Activated CD4-positive, CD25-positive, alpha-beta regulatory T cell treated with anti-CD3 and anti-CD28 coated beads, Interleukin-2, amount 50 U/mL, for 72 hours (primary cell): Measurements from ENCODE around the gene ATP10A.

ENCODE experiments used
- DNase-seq: peaks from one replicate; pipeline ENCODE4 v3.0.0; 2021

ATP10A gene

DNA sequence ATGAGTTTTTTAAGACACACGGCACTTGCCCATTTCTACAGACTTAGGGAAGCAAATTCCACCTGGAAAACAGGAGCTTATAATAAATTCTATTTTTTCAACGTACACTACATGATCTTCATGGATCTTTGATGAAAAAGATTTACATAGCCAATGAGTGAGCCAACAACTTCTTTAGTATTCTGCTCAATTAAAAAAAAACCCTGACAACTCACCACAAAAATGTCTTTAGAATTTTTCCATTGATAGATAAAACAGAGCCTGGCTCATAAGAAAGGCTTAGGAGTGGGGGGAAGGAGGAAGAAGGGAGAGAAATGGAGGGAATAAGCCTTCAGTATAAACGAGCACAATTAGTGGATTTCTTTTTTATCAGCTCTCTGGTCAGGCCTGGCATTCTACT is 126.7 kb downstream of the ATP10A start:
- no peak for DNase-seq

DNA sequence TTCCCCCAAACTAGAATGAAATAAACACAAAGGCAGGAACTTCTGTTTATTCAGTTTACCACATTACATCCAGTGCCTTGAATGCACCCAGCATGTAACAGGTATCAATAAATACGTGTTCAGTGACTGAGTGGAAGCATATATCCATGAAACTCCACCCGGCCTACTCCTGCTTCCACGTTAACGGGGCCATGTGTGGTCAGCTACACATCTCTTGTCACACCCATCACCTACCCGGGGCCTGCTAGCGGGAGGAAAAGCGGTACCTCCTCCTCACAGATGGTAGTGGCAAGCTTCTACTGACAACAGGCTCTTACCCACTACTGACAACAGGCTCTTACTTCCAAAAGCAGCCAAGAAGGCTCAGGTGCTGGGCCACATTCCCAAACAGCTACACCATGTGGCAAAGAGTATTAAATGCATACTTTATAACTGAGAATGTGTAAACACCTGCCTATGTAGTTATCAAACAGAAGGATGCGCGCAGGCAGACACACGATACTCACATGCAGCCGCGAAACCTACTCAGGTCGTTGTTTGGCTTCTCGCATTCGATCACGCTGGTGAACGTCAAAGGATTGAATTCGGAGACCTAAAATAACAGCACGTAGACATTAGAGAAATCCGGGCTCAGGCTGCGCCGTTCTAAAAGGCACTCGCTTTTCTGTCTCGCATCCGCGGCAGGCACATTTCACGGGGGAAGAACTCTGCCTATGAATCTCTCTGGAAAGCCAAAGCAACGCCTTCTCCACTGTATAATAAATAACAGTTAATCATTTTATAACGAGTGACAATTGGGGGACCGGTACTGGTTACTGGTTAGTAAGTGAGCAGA is 127.4 kb downstream of the ATP10A start:
- no peak for DNase-seq

DNA sequence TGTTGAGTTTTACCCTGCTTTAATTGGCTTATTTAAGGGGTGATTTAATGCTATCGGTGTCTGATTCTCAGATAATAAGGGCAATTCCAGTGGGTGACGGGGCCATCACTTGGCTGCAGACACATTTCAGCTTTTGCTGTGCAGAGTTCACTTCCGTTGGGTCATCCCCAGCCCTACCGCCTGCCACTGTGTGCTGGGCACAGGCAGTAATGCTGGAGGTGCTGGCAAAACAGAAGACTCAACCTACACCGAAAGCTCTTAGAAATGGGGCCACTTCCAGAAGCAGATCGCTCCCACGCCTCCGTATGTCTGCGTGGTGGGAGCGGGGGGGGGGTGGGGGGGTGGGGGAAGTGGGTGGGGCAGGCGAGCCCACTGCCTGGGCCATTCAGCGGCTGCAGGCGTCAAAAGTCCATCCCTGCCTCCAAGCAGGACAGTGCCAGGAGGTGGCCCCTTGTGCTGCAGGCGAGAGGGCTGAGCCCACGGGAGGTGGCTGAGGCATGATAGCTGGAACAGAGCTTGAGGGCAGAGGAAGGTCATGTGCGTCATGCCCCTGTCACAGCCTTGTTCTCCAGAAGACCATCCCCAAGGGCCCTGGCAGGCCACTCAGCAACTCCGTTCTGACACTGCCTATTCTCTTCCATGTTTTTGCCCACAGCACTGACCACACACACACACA is 128.3 kb downstream of the ATP10A start:
- no peak for DNase-seq

DNA sequence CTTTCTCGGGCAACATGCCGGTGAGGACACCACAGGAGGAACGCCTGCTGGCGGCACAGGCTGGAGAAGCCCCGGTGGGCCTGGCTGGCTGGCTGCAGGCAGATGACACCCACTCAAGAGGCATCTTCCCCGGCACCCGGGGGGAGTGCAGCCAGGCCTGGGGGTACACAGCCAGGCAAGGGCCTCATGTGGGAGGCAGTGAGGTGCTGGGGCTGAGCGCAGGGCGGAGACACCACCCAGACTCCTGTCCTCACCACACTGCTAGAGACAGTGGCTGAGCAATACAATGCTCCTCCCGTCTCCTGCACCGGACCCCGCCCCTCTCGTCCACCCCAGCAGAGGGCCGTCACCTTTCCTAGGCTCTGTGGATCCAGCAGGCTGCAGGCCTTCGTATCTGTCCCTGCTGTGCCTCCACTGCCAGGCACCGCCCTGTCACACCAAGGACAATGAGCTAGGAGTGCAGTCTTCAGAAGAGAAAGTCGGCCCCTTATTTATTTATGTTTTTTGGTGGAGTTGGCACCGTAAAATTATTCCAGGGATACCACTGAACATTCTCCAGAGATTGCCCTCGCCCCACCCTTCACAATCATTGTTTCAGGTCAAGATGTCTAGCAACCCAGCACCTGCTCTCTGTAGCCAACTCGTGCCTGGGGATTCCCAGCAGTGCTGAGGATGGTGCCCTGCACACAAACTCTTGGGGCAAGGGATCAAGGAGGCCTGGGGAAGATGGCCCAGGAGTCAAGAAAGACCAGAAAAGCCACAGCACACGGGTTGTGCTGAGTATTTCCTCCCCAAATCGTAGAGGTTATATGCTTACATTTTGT is 129.1 kb downstream of the ATP10A start:
- DNase-seq = no peak

DNA sequence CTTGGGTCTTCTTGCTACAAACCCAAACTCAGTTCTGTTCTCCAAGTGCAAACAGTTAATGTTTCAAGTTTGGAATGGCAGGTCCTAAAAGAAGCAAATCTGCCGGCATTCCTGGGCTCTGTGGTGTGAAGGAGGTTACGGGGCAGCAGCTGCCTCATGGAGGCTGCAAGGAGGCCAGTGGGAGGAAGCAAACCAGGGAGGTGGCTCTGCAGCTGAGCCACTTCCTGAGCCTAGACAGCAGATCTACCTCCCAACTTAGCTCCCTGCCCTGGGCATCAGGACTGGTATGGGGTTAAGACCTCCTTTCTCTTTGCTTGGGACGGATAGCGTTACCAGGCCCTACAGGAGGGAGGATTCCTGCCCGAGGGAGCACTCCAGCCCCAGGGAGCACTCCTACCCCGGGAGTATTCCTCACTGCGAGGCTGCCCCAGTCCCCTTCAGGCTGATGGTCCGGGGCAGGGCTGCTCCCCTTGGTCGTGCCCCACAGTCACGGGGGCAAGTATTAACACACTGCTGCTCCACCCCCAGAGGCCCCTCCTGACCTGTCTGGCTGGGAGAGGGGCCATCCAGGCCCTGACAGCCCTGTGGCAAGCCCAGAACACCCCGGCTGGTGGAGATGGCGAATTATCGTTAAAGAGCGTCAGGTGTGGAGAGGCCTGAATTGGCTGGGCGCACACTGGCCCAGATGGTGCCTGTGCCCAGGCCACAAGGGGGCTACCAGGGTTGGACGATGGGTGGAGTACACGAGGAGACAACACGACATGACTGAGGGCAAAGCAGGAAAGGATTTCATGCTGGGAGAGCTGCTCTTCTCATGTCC is 129.9 kb downstream of the ATP10A start:
- DNase-seq = no peak

DNA sequence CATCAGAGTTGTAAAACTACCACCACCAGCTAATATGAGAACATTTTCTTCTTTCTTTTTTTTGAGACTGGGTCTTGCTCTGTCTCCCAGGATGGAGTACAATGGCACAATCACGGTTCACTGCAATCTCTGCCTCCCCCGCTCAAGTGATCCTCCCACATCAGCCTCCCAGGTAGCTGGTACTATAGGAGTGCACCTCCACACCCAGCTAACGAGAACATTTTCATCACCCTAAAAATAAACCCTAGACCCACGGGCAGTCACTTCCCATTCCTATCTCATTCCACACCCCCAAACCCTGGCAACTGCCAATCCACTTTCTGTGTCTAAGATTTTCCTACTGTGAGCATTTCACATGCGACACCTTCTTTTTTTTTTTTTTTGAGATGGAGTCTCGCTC is 130.9 kb downstream of the ATP10A start:
- no peak for DNase-seq

DNA sequence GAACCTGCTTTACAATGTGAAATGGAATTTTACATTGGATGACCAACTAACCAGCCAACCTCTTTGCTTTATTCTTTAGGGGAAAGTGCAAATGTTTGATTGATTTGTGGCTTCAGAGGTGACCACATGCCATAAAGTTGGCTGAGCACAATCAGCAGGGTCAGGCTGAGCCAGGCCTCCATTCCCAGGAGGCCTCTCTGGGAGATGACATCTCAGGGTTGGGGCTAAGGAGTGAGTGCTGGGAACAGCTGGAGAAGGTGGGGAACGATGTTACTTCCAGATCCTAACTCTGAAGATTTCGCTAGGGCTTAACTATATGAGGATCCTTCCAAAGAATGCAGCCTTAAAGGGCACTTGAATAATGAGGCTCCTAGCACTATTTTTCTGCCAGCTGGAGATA is 131.7 kb downstream of the ATP10A start:
- no peak for DNase-seq

DNA sequence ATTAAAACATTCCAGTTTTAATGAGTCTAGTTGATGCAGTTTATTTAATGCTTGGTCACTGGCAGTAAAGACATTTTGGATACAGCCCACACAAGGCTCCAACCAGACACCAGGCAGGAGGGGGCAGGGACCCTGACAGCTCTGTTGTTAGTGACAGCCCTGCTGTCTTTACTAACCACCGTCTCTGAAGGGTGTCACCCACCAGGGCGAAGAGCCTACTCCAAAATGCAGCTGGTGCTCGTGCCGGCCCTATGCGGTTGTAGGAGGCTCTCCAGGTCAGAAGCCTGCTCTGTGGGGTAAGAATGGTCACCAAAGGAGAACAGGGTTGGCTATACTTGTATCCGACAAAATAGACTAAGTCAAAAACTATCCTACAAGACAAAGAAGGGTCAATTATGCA is 132.2 kb downstream of the ATP10A start:
- DNase-seq = no peak

DNA sequence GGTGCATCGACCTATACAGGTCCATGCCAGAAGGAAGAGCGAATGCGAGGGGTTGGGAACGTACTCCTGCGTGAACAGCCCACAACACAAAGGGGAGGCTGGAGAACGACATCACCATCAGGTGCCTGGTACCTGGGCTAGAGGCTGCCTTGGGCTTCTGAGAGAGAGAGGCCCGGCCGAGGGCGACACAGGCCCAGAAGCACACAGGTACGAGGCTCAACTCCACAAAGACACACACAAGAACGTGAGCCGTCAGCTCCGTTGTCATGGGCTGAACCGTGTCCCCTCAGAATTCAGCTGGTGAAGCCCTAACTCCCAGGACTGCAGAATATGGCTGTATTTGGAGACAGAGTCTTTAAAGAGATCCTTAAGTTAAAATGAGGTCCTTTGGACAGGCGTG is 134.3 kb downstream of the ATP10A start:
- no peak for DNase-seq

DNA sequence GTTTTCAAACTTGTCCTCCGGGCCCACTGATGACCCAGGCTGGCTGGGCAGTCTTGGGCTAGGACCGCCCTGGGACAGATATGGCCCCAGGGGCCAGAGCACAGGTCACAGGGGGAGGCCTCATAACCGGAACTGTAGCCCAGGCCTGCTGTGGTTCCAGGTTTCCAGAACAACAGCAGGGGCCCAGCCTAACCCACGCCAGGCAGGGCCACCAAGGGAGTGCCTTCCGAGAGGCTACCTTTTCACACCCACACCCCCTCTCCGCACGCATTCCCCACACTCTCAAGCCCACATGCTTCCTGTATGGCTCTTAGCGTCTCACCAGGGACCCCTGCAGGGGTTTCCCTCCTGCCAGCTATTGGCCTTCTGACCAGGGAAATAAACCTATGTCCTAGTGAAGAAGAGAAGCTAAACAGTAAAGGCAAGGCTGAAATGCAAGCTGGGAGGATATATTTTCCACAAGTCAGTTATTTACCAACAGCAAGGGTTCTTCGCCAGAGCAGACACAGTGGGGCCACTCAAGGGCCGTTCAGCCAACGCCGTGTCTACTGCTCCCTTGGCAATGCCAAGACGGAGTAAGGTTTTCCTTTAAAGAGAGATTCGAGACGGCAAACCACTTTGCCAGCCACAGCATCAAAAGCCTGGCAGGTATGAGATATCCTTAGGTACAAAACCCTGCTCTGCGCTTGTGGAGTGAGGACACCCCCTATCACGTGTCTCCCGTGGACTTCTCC is 135.1 kb downstream of the ATP10A start:
- no peak for DNase-seq

DNA sequence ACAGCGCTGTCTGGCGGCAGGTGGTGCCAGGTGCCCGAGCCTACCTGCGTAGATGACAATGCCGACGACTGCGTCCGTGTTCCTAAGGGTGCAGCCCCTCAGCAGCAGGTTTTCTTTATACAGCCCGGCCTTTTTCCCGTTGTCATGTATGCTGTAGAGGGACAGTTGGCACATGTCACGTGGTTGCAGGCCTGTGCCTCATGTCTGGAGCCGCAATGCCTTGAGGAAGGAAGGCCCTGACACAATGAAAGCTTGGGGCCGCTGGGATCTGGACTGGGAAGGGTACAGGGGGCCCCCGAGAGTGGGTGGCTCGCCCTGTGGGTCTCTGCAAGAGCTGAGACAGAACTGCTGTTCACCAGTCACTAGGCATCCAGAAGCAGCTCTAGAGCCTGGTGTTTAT is 136.0 kb downstream of the ATP10A start:
- no peak for DNase-seq

DNA sequence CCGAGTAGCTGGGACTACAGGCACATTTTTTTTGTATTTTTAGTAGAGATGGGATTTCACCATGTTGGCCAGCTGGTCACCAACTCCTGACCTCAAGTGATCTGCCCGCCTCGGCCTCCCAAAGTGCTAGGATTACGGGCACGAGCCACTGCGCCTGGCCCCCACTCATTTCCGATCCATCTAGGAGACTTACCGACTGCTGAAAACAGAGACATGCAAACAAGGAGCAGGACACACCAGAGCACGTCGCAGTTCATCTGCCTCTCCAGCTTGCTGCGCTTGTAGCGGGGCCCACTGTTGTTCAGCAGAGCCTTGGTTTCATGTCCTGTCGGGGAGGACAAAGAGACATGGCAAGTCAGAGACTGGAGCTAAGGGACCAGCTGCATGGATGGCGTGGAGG is 137.4 kb downstream of the ATP10A start:
- no peak for DNase-seq

DNA sequence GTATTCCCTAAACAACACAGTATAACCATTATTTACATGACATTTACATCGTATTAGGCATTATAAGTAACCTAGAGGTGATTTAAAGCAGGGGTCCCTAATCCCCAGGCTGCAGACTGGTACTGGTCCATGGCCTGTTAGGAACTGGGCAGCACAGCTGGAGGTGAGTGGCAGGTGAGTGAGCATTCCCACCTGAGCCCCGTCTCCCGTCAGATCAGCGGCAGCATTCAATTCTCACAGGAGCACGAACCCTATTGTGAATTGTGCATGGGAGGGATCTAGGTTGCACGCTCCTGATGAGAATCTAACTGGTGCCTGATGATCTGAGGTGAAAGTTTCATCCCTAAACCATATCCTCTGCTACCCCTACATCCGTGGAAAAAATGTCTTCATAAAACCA is 138.2 kb downstream of the ATP10A start:
- DNase-seq = no peak

DNA sequence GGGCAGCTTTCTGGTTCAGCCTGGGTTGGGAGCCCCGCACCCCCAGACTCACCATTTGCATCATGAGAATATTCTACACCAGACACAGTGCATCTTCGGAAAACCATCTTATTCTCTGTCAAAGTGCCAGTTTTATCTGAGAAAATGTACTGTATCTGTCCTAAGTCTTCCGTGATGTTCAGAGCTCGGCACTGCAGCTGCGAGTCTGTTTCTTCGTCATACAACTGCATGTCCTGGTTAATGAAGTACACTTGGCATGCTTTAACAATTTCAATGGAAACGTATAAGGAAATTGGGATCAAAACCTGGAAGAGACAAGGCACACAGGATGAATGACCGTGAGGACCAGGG is 141.5 kb downstream of the ATP10A start:
- no peak for DNase-seq

DNA sequence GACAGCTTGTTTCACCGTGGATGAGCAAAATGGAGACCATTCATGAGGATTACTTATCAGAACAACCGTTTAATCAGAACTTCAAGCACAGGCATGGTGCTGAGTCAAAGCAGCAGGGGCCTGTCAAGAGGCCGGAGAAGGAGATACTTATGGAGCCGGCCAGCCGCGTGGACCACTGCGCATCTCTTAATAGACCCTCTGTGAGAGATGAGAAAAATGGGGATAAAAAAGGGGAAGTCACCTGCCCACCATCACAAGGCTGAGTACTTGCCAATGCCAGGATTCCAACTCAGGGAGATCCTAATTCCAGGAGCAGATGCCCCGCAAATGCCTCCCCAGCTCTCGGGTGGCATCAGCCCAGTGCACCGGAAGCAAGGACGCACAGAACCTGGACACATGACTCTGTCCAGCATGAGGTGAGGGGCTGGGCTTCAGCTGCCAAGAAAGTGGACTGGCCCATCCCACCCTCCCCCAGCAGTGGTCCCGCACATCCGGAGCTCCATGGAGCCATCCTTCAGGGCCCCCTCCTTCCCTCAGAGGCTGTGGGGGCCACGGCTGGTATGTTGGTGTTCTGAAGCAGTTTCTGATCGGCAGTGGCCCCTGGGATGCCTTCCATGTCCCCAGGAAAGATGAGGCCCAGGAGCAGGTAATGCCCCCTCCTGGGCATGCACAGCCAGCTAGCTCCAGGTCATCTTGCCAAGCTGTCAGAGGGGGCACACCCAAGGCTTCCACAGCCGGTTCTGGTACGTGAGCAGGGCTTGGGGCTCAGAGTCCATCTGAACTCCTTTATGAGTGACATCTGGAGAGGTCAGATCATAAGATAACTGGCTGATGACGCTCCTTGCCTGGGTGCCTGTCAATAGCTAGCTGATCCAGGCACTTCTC is 143.8 kb downstream of the ATP10A start:
- no peak for DNase-seq

DNA sequence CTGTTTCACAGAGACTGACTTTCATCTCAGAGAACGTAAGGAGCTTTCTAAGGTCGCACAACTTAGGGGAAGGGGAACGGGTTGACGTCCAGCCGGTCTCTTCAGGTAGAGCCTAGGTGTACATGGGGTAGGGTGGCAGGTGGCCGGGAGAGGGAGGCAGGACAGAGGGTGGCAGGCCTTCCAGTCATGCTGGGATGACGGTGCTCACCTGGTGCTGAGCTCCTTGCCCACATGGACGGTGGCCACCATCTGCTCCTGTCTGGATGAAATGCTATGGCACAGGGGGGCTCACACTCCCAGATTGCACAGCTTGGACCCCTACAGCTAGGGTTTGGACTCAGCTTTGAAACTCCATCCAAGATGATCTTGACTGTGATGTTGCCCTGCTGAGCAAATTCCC is 144.5 kb downstream of the ATP10A start:
- DNase-seq = no peak

DNA sequence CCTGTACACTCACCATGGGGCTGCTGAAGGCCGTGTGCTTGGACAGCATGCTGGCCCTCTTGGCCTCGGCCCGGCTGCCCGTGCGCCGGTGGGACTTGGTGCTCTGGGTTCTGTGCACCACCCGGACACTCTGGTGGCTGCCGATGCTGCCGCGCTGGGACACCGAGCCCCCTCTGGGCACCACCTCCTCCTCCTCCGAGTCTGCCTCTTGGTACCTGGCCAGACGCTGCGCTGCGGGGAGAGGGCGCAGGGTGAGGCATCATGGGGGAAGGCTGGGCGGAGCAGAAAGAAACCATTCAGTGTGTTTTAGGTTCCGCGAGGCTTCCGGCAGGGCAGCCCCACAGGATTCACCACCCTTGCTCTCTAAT is 145.0 kb downstream of the ATP10A start:
- DNase-seq = no peak

DNA sequence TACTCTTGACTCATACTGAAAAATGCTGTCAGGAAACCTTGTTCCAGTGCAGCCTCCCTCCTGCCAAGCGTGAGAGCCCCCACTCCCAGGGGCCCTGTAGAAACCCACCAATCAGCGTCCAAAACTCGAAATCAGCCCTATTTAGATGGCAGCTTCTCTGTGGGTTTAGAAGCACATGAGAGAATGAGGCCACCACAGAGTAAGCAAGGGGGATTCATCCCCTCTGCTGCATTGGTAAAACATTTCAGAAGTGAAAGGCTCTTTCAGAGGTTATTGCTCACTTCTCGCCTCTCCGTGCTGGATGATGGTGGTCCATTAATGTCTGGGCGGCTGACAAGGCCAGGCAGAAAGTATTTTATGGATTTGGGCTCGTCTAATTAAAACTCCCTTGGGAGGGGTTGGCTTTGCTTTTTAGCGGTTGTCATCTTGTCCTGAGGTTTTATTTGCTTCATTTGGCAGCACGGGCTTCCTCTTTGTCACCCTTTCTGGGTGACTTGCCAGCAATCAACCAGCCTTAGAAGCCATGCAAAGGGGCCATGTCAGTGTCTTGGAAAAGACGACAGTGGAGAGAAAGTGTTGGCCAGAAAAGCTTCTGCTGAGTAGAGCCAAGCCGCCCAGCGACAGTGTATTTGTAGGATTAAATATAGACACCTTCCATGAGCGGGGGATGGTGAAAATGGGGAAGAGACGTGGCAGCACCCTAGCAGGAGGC is 145.5 kb downstream of the ATP10A start:
- no peak for DNase-seq

DNA sequence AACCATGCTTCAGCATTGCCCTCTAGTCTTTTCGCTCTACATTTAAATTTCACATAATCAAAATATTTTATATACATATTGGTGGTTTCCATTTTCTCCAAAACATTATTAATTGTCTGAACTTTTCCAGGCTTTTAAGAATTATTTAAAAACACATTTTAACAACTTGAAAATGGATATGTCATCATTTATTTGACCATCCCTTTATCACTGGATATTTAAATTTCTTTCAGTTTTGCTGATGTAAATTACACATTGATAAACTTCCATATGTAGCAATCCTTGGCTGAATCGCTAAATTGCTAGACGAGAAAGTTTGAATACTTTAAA is 146.0 kb downstream of the ATP10A start:
- DNase-seq = no peak

DNA sequence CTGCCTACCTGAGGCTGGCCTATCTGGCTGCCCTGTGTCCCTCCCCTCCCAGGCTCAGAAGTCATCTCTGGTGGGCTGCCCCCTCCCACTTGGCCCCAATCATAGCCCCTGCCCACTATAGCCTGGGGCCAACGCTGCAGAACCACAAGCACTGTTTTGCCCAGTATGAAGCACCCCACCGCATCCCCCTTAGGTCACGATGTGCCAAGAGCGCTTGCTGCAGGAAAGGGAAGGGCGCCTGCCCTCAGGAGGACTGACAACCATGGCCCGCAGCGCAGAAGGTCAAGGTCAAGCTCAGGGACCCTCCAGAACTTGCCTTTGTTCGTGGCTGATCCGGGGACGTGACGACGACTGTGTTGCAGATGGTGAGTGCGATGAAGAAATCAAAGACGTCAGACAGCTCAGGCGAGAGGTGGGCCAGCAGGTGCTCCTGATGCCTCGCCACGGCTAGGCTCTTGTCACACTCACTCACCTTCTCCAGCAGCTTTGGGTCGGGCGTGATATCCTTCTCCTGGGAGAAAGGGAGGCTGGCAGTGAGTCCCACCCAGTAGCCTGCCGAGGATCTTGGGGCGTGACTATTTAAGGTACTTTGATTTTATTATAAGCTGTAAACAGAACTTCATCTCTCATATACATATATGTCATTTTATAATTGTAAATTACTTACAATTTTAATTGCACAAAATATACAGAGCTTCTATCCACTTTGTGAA is 146.6 kb downstream of the ATP10A start:
- DNase-seq = no peak
